ENCODE results near the gene CCDC51.
"Not testable (repeated sequence)": the region's sequence is repeated elsewhere in the genome, so short reads cannot be mapped to it uniquely, and the experiment has no call there.

Gene CCDC51

DNA sequence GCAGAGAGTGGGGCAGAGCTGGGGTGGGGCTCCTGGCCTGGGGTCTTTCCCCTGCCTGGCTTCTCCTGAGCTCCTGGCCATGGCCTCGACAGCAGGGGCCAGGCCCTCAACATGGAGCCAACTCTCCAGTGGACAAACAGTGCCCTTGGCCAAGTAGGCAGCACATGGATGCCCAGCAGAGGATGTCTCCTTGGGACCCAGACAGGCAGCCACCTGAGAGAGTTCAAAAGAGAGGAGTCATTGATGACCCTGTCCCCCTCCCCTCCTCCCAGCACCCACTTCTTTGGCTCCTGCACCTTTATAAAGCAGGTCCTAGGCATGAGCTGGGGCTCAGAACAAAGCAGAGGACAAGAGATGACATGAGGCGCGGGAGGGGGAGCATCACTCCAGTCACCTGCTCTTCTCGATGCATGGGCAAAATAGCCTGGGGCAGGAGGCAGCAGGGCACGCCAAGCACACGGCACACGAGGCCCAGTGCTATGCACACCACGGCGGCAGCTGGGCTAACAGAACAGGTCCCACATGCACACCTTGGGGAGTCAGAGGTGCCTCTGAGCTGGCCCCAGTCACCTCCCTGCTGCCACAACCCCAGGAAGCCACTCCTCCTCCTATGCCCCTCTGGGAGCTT, 36.6 kb upstream of the CCDC51 start:
- ChIA-PET CTCF (no interaction called here), POLR2A (no interaction called here)
- H3K4me3 ChIP-seq (ENCODE audit: low read depth, low read length), result no peak overlapping the region
- TF ChIP-seq, protein P1, sequence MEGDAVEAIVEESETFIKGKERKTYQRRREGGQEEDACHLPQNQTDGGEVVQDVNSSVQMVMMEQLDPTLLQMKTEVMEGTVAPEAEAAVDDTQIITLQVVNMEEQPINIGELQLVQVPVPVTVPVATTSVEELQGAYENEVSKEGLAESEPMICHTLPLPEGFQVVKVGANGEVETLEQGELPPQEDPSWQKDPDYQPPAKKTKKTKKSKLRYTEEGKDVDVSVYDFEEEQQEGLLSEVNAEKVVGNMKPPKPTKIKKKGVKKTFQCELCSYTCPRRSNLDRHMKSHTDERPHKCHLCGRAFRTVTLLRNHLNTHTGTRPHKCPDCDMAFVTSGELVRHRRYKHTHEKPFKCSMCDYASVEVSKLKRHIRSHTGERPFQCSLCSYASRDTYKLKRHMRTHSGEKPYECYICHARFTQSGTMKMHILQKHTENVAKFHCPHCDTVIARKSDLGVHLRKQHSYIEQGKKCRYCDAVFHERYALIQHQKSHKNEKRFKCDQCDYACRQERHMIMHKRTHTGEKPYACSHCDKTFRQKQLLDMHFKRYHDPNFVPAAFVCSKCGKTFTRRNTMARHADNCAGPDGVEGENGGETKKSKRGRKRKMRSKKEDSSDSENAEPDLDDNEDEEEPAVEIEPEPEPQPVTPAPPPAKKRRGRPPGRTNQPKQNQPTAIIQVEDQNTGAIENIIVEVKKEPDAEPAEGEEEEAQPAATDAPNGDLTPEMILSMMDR (IDR thresholded peaks at IDR 0.05; ENCODE audit: insufficient read depth, low read length, missing control alignments), result no peak
- no peak for DNase-seq (ENCODE audit: low read depth, low spot score)

DNA sequence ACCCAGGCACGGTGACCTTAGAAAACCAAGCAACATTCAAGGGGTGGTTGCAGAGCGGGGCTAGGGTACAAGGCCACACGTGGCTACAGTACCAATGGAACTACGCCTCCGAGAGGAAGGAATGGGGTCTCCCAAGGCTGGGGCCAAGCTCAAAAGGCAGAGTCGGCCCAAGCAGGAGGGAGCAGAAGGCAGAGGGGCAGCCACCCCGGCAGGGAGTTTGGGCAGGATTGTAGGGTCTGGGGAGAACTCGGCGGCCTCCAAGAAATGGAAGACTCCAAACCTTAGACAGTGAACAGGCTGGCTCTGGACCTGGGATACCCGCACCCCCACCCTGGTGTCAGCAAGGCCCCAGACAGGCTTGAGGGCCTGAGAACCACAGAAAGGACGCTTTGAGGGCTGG, 35.3 kb upstream of the CCDC51 start:
- CTCF ChIA-PET, result interaction anchor here (3.1 to 3.9 kb wide), 2 partner anchors 16 to 73 kb away, joined by 10 to 30 read pairs; no protein-coding TSS in a partner anchor
- TF ChIP-seq, protein P1 (IDR thresholded peaks at IDR 0.05; ENCODE audit: insufficient read depth, low read length, missing control alignments), result no peak
- no peak overlapping the region for H3K4me3 ChIP-seq (ENCODE audit: low read depth, low read length)
- DNase-seq (ENCODE audit: low read depth, low spot score), result no peak
- POLR2A ChIA-PET, result no interaction called here

DNA sequence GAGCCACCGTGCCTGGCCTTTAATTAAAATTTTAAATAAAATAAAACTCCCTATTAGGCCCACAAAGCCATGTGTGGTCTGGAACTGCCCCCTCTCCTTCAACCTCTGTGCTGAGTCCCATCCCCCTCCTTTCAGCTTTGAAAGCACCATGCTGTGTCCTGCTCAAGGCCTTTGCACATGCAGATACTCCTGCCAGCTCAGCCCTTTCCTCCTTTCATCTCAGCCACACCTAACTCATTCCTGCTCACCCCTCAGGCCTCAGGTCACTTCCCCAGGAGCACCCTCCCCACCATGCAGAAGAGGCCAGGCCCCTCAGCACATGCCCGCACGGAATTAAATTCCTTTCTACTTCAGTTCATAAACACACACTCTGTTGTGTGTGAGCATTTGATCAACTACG, 34.7 kb upstream of the CCDC51 start:
- TF ChIP-seq, protein P1 (IDR thresholded peaks at IDR 0.05; ENCODE audit: insufficient read depth, low read length, missing control alignments), result no peak
- ChIA-PET POLR2A (no interaction called here), CTCF (interaction anchor here (1.4 to 3.9 kb wide), 3 partner anchors 11 to 74 kb away, joined by 5 to 30 read pairs (median 10); no protein-coding TSS in a partner anchor)
- no peak overlapping the region for H3K4me3 ChIP-seq (ENCODE audit: low read depth, low read length)
- DNase-seq (ENCODE audit: low read depth, low spot score), result no peak

DNA sequence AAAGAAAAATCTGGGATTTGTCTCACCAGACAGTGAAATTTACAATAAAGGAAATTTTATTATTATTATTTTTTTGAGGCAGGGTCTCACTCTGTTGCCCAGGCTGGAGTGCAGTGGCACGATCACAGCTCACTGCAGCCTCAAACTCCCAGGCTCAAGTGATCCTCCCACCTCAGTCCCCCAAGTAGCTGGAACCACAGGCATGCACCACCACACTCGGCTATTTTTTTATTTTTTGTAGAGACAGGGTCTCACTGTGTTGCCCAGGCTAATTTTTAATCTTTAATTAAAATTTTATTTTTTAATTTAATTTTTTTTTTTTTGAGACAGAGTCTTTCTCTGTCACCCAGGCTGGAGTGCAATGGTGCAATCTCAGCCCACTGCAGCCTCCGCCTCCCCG, 34.1 kb upstream of the CCDC51 start:
- POLR2A ChIA-PET, result interaction anchor here (0.7 to 1.1 kb wide), 2 partner anchors 19 to 25 kb away, joined by 3 read pairs; no protein-coding TSS in a partner anchor
- CTCF ChIA-PET, result interaction anchor here (0.8 to 3.9 kb wide), 14 partner anchors 8 to 162 kb away, joined by 3 to 30 read pairs (median 4); partner anchors contain the start of gene SLC26A6
- DNase-seq (ENCODE audit: low read depth, low spot score); H3K4me3 ChIP-seq (ENCODE audit: low read depth, low read length): not testable (repeated sequence)

DNA sequence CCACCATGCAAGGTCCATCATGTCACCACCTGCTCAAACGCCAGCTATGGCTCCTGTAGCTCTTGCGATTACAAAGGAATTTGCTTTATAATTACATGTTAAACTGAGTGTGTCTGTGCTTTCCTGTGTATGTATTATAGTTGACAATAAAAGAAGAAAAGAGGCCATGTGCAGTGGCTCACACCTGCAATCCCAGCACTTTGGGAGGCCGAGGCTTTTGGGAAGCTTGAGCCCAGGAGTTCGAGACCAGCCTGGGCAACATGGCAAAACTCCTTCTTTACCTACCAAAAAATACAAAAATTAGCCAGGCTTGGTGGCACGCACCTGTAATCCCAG, 33.7 kb upstream of the CCDC51 start:
- TF ChIP-seq, protein P1 (IDR thresholded peaks at IDR 0.05; ENCODE audit: insufficient read depth, low read length, missing control alignments), result no peak
- ChIA-PET POLR2A (interaction anchor here (0.7 to 1.1 kb wide), 3 partner anchors 19 to 122 kb away, joined by 3 read pairs; partner anchors contain the start of gene COL7A1), CTCF (interaction anchor here (0.8 to 3.9 kb wide), 16 partner anchors 8 to 162 kb away, joined by 3 to 30 read pairs (median 4); partner anchors contain the start of gene SLC26A6)
- H3K4me3 ChIP-seq (ENCODE audit: low read depth, low read length), result no peak overlapping the region
- DNase-seq (ENCODE audit: low read depth, low spot score), result no peak

DNA sequence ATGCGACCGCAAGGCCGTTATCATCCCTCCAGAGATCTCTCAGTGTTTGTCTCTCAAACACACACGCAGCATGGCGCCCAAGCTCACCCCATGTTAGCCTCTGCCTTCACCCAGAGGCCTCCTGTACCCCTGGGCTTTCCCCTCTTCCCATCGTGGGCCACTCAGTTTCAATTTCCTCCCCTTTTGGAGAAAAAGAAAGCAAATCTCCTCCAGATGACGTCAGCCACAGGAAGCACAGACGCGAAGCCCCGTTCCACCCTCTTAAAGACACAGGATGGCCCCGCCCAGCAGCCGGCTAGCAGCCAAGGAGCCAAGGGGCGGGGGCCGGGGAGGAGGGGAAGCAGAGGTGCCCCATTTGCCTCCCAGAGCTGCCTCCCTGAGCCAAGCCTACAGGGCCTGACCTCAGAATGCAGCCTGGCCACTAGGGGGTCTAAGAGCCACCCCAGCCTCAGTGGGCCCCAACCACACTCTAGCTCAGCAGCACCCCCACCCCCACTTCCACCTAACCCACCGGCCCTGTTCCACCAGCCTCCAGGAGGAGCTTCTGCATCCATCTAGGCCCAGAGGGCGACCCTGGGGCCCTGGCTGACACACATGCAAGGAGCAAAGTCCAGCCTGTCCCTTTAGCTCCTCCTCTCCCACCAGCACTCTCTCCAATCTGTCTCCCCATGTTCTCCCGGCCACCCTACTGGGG, 33.2 kb upstream of the CCDC51 start:
- DNase-seq (ENCODE audit: low read depth, low spot score), result peak; percentile 45
- ChIA-PET POLR2A (interaction anchor here (0.5 to 1.1 kb wide), 4 partner anchors 20 to 122 kb away, joined by 3 read pairs; partner anchors contain the start of genes CCDC51 and COL7A1), CTCF (interaction anchor here (0.8 to 3.9 kb wide), 16 partner anchors 9 to 162 kb away, joined by 3 to 30 read pairs (median 4); partner anchors contain the start of gene SLC26A6)
- peak overlapping the region; percentile 85 for H3K4me3 ChIP-seq (ENCODE audit: low read depth, low read length)
- TF ChIP-seq, protein P1 (IDR thresholded peaks at IDR 0.05; ENCODE audit: insufficient read depth, low read length, missing control alignments), result peak; percentile 46
